AG09319 (cell line): ENCODE results near the gene ZNF318.

ENCODE experiments used
- DNase-seq: peaks from one replicate; pipeline ENCODE4 v3.0.0-alpha.2; 2010; ENCODE audit warnings: low read depth; ENCODE audit errors: extremely low read depth
- CTCF ChIP-seq: IDR thresholded peaks from 2 replicates; pipeline ENCODE4 v1.5.1; 2011; ENCODE audit warnings: low read depth, mild to moderate bottlenecking, inconsistent platforms, low read length, moderate library complexity

The ZNF318 gene

GRCh38 chr6:43405354-43405753, 35.9 kb upstream of the ZNF318 start:
- DNase-seq, result no peak
- no peak for TF ChIP-seq CTCF

DNA sequence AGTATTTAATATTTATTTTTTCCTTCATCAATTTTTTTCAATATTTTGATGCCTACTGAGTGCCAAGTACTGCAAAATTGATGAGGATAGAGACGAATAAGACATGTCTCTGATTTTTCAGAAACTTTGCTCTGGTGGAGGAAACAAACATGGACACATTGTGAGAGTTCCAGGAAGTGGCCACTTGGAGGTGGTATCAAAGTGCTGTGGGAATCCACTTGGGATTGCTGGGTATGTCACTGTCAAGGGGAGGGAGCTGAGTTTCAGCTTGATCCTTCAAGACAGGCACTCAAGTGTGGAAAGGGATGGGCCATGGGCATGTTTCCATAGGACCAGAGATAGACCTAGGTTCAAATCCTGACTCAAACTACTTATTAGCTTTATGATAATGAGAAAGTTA, 33.4 kb upstream of the ZNF318 start:
- DNase-seq, result no peak
- no peak for TF ChIP-seq CTCF

- DNase-seq, result no peak
- no peak for TF ChIP-seq CTCF
Observed at GRCh38 chr6:43401730-43402129, 32.3 kb upstream of the ZNF318 start.

DNA sequence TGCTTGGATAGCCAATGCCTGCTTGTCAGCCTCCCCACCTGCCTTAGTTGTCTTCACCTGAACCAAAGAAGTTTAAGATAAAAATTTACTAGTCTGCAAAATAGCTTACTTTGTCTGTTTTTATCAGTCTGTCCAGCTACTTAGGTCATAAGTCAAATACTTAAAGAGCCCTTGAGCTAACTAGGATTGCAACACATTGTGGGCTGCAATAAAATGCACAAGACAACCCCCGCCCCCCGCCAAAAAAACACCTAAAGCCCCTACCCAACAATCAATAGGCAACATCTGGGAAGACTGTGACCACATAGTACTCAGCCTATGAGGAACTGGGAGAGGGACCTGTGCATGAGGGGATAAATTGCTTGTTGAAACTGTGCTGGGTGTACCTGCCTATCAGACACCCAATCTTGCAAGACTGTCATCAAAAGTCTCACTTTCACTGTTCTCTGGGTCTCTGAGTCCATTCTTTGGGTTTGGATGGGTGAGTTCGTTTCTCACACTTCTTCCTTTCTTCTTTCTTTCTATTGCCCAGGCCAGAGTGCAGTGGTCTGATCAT, 30.6 kb upstream of the ZNF318 start:
- no peak for TF ChIP-seq CTCF
- no peak for DNase-seq

GRCh38 chr6:43396408-43397149, 27.1 kb upstream of the ZNF318 start:
- TF ChIP-seq CTCF, result no peak
- no peak for DNase-seq

DNA sequence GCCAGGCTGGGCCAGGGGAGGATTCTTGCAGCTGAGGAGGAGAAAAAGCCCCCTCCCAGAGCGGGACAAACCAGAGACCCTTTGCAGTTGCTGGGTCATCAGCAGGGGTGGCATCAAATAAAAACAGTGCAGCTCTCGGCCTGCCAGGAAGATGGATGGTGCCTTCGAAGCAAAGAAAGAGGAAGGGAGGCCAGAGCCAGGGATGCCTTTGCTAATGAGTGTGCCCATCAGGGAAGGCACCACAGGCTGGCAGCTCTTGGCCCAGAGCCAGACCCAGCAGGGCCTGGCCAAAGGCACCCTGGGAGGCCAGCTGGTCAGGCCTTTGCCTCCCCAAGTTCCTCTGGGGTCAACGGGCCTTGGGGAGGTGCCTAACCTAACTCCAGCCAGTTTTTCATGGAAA, 26.3 kb upstream of the ZNF318 start:
- TF ChIP-seq CTCF, result no peak
- DNase-seq, result no peak

DNA sequence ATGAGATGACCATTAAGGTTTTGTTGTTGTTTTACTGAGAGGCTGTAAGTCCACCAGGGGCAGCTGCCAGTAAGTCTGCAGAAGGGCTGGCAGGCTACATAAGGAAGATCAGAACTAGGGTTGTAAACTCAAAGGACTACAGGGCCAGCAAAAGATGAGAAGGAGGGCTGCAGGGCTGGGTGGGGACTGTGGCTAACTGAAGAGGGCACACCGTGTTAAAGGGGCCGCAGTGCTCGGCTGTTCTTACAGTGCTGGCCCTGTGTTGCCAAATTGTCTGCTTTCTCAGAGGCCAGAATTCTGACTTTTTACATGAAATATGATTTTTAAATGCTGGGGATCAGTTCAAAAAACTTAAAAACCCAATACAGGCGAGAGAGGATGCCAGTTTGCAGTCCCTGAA, 25.5 kb upstream of the ZNF318 start:
- no peak for TF ChIP-seq CTCF
- no peak for DNase-seq
